ENCODE measurements around the gene MACROD2.

DNA sequence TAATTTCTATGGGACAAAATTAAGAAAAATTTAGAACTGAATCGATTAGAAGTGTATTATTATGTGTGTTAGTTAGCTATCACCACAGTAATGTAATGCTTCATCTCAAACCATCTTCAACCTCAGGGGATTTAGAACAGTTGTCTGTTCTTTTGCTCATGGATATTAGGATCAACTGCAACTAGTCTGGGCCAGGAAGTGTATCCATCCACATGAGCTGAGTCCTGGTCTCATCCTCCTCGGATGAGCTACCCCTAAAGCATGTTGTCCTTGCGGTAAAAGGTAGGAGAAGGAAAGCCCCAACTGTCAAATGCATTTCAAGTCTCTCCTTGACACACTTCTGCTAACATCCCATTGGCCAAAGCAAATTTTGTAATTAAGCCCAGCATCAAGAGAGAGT lies 2040.3 kb downstream of the MACROD2 start:
- TF ChIP-seq ZNF530 (tag by site-specific recombination; IDR thresholded peaks at IDR 0.05; ENCODE audit: low read depth) (no peak), ZNF221 (tag by site-specific recombination; IDR thresholded peaks at IDR 0.05; ENCODE audit: borderline replicate concordance) (no peak), ZNF768 (tag by site-specific recombination; IDR thresholded peaks at IDR 0.05) (no peak), ZNF785 (tag by site-specific recombination; IDR thresholded peaks at IDR 0.05) (no peak), SP2 (tag by site-specific recombination; IDR thresholded peaks at IDR 0.05) (no peak), ZNF274 (IDR thresholded peaks at IDR 0.05; ENCODE audit: low read length) (no peak), ZNF274 (tag by site-specific recombination; IDR thresholded peaks at IDR 0.05; ENCODE audit: borderline replicate concordance) (no peak), ZNF830 (tag by site-specific recombination; IDR thresholded peaks at IDR 0.05; ENCODE audit: low read depth) (no peak), ZBTB7A (tag by site-specific recombination; IDR thresholded peaks at IDR 0.05; ENCODE audit: low read depth) (no peak)
- TF ChIP-seq, protein P1, sequence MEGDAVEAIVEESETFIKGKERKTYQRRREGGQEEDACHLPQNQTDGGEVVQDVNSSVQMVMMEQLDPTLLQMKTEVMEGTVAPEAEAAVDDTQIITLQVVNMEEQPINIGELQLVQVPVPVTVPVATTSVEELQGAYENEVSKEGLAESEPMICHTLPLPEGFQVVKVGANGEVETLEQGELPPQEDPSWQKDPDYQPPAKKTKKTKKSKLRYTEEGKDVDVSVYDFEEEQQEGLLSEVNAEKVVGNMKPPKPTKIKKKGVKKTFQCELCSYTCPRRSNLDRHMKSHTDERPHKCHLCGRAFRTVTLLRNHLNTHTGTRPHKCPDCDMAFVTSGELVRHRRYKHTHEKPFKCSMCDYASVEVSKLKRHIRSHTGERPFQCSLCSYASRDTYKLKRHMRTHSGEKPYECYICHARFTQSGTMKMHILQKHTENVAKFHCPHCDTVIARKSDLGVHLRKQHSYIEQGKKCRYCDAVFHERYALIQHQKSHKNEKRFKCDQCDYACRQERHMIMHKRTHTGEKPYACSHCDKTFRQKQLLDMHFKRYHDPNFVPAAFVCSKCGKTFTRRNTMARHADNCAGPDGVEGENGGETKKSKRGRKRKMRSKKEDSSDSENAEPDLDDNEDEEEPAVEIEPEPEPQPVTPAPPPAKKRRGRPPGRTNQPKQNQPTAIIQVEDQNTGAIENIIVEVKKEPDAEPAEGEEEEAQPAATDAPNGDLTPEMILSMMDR (tag by site-specific recombination; IDR thresholded peaks at IDR 0.05) = no peak
